ENCODE data around the gene ECEL1.

The ECEL1 gene

DNA sequence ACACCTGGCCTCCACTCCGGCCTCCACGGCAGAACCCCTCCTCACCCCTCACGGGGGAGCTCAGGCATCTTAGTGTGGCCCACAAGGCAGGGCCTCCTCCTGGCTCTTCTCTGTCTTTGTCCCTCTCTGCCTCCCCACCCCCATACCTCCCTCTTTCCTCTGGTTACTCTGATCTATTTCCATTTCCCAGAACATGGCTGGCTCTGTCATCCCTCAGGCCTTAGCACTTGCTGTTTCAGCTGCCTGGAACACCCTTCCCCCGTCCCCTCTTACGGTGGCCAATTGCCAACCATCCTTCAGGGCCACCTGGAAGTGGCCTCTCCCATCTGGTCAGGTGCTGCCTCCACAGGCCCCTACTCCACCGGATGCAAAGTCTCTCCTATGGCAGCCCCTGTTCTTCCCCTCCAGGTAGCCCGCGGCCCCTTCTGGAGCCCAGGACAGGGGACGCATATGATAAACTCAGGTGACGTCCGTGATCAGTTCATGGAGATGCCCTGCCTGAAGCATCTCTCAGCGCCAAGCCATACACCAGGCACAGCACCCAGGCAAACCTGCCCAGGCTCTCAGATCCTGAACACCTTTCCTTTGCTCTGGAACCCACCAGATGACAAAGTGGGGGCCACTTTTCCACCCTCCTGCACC, 3.6 kb upstream of the ECEL1 start:
- TF ChIP-seq, protein P1, sequence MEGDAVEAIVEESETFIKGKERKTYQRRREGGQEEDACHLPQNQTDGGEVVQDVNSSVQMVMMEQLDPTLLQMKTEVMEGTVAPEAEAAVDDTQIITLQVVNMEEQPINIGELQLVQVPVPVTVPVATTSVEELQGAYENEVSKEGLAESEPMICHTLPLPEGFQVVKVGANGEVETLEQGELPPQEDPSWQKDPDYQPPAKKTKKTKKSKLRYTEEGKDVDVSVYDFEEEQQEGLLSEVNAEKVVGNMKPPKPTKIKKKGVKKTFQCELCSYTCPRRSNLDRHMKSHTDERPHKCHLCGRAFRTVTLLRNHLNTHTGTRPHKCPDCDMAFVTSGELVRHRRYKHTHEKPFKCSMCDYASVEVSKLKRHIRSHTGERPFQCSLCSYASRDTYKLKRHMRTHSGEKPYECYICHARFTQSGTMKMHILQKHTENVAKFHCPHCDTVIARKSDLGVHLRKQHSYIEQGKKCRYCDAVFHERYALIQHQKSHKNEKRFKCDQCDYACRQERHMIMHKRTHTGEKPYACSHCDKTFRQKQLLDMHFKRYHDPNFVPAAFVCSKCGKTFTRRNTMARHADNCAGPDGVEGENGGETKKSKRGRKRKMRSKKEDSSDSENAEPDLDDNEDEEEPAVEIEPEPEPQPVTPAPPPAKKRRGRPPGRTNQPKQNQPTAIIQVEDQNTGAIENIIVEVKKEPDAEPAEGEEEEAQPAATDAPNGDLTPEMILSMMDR (IDR thresholded peaks at IDR 0.05; ENCODE audit: low read depth, low read length): no peak
- no peak overlapping the region for H3K4me3 ChIP-seq (ENCODE audit: low read depth, low read length)

DNA sequence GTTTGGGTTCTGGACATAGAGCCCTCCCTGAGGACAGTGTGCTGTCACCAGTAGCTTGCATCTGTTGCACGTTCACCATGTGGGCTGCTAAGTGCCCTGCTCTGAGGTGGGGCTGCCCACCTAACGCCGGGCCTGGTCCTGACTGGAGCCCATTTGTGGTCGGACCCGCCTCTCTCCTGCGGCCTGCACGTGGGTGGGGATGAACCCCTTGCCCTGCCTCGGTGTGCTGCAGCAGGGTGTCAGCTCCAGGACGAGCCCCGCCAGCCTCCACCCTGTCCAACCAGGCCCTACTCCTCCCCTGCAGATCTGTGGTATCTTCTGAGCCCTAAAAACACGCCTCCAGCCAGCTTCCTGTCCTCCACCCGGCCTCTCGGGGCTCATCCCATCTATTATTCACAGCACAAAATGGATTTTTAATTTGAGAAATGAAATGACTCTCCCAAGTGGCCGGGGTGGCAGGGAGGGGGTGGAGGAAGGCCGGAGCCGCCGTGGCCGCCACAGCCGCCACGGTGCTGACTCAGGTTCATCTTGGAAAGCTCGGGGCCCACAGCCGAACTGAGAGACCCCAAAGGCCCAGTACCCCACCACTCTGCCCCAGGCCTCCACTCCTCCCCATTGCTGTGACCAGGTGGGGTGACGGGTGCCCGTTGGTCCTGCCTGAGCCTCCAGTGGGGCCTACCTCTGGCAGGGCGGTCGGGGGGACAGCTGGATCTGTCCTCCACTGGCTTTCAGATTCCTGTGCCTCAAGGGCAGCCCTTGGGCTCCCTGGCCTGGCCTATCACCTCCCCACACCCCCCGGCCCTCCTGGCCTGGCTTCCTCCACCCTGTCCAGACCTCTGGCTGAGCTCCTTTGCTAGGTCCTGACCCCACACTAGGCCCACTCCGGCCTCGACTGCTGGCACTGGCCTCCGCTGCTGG, 2.8 kb upstream of the ECEL1 start:
- TF ChIP-seq, protein P1 (IDR thresholded peaks at IDR 0.05; ENCODE audit: low read depth, low read length): no peak
- no peak overlapping the region for H3K4me3 ChIP-seq (ENCODE audit: low read depth, low read length)

DNA sequence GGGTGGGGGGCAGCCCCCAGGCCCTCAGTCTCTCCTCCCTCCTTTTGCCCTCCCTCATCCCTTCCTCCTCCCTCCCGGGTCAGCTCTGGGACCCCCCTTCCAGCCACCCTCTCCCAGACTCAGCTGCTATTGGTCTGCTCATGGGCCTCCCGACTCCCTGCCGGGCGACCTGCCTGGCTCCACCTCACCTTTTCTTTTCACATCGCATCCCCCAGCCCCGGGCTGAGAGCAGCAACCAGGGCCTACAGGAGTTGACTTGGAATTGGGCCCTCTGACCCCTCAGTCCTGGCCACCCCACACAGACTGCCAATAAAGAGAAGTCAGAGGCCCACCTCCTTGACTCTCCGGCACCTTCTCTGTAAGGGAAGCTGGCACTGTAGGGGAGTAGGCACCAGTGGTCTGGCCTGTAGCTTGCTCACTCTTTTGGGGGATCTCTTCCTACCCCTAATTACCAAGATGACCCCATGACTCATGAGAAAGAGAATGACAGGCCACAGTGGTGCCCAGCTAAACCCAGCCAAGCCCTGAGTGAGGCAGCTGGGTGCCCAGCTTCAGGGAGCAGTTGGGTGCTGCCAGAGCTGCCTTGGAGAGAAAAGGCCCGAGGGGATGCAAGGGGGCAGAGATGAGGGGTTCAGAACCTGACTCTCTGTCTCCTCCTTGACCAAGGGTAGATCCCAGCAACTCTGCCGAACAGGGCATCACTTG, 2.0 kb upstream of the ECEL1 start:
- TF ChIP-seq, protein P1 (IDR thresholded peaks at IDR 0.05; ENCODE audit: low read depth, low read length): no peak
- H3K4me3 ChIP-seq (ENCODE audit: low read depth, low read length): no peak overlapping the region

DNA sequence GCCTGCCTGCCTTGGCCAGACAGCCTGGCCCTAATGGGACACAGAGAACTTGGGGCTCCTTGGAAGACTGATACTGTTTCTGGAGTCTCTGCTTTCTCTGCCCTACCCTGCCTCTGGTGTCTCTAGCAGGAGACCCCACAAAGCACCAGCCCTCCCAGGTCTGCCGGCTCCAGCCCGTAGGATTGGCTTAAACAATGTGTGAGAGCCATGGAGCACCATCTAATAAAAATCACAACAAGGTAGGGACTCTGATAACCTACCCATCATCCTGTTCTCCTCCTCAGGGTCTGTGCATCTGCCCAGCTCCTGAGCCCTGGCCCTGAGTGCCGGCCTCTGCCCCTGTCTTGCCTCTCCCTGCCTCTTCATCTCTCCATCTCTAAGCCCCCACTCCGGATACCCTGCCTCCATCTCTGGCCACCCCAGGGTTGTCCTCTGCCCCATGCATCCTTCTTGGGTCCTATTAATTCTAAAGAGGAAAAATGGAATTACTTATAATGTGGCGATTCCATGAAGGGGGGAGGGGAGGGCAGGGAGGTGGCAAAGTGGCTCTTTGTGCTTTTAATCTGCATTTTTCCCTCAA, 1.2 kb upstream of the ECEL1 start:
- no peak overlapping the region for H3K4me3 ChIP-seq (ENCODE audit: low read depth, low read length)
- TF ChIP-seq, protein P1 (IDR thresholded peaks at IDR 0.05; ENCODE audit: low read depth, low read length): no peak

DNA sequence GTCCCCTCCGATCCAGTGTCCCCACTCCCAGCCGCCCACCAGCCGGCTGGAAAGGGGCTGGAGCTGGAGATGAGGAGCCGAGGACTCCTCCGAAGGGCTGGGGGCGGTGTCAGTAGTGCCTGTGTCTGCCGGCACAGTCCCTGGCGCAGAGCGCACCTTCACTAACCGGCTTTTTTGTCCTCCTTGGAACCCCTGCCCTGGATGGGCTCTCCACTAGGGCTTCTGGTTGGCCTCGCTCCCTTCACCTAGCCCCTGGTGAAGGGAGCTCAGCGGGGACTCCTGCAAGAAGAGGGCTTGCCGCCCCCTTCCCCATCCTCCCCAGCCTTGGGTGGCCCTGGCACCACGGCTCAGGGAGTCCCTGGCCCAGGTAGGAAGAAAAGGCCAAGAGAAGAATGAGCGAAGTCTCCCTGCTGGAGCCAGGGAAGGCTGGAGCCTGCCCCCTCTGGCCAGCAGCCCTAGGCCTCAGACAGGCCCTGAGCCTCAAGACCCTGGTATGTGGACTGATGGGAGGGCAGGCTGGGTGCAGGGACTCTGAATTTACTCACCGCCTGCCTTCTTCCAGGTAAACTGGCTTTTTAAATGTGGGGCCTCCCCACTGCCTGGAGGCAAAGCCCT, 570 bp upstream of the ECEL1 start:
- TF ChIP-seq, protein P1 (IDR thresholded peaks at IDR 0.05; ENCODE audit: low read depth, low read length): no peak
- H3K4me3 ChIP-seq (ENCODE audit: low read depth, low read length): no peak overlapping the region

DNA sequence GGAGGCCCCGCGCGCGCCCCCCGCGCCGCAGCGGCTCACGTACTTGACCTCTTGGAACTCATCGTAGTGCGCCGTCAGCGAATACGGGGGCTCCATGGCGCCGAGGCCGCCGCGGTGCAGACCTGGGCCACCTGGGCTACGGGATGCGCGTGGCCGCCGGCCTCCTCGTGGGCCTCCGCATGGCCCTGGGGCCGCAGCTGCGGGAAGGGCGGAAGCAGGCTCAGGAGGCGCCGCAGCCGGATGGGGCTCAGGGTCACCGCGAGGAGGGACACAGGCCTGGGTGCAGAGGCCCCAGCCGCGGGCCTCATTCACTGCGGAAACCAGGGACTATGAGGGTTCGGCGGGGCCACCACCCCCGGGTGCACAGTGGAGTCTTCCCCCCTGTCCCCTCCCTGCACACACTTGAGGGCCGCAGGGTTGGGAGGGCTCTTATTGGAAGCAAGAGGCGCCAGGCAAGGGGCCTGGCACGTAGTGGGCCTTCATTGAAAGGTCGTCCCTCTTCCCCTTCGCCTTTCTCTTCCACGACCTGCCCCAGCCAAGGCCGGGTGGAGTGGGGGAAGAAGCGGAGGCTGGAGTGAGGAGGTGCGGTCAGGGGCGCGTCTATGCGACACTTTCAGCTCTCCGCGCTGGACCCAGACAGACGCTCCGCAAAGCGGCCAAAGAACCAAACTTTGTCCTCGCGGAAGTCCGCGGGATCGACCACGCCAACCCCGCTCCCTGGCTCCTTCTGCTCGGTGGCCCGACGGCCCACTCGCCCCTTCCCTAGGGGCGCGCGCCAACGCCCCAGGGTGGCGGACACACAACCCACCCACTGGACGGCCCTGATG, 863 bp downstream of the ECEL1 start:
- H3K4me3 ChIP-seq (ENCODE audit: low read depth, low read length): no peak overlapping the region
- TF ChIP-seq, protein P1 (IDR thresholded peaks at IDR 0.05; ENCODE audit: low read depth, low read length): no peak
